HFFc6 (cell line): ENCODE results near the gene BET1L. TPM values are rescaled to one million over a fixed set of nuclear protein-coding genes. Genes with fewer than 3 reads are reported as not detected.
"Not testable (repeated sequence)": the region's sequence is repeated elsewhere in the genome, so short reads cannot be mapped to it uniquely, and the experiment has no call there.

Experiments used
- DNase-seq: peaks from one replicate; pipeline ENCODE4 v3.0.0-alpha.2; 2018
- H3K27ac Mint-ChIP-seq: 2 replicates; pipeline ENCODE4 v1.8.0; 2020; ENCODE audit warnings: mild to moderate bottlenecking, mixed read lengths
- H3K27me3 Mint-ChIP-seq: 2 replicates; pipeline ENCODE4 v1.8.0; 2021; ENCODE audit warnings: mild to moderate bottlenecking, moderate library complexity, mixed read lengths; ENCODE audit not compliant: insufficient read depth
- H3K36me3 Mint-ChIP-seq: 2 replicates; pipeline ENCODE4 v1.8.0; 2021; ENCODE audit warnings: low read depth, mixed read lengths
- H3K4me1 Mint-ChIP-seq: 2 replicates; pipeline ENCODE4 v1.8.0; 2020; ENCODE audit warnings: low read depth, mixed read lengths
- H3K4me3 Mint-ChIP-seq: 2 replicates; pipeline ENCODE4 v1.8.0; 2020; ENCODE audit warnings: mild to moderate bottlenecking, moderate library complexity, mixed read lengths
- H3K9me3 Mint-ChIP-seq: 2 replicates; pipeline ENCODE4 v1.8.0; 2020; ENCODE audit warnings: mild to moderate bottlenecking, mixed read lengths
- CTCF ChIP-seq: fragments of 200-600 bp; sonication (generic); IDR thresholded peaks from 2 replicates; pipeline ENCODE4 v1.5.0; 2021; ENCODE audit warnings: antibody characterized with exemption, mild to moderate bottlenecking
- total RNA-seq, 6 experiments: library from RNA; stranded (reverse); fragmentation: NEBNext Ultra II Directional; extraction: Animal tissue kit (Norgen Biotek cat#: 25700); gene quantifications; 2 replicates in 1 of 6; 3 replicates in 5 of 6; pipeline ENCODE4 v1.2.3, GENCODE V29; 2021

The BET1L gene
- total RNA-seq, 6 experiments from 2014 or later: 63.5 to 76.9 (median 67.2) TPM

GRCh38 chr11:221998-222789 is 15.0 kb upstream of the BET1L start:
- H3K27ac Mint-ChIP-seq: no peak overlapping the region
- H3K36me3 Mint-ChIP-seq: peaks cover 5% of the 10 kb centered on the region
- no peak for DNase-seq
- H3K4me1 Mint-ChIP-seq: peaks cover 9% of the 10 kb centered on the region
- no peak overlapping the region for H3K4me3 Mint-ChIP-seq
- H3K9me3 Mint-ChIP-seq: no peaks in the 10 kb centered on the region
- peaks cover 4% of the 10 kb centered on the region for H3K27me3 Mint-ChIP-seq
- TF ChIP-seq CTCF: no peak

- peaks cover 5% of the 10 kb centered on the region for H3K27me3 Mint-ChIP-seq
Measured at GRCh38 chr11:221539-221938, 14.3 kb upstream of the BET1L start.

GRCh38 chr11:220641-221215 is 13.5 kb upstream of the BET1L start:
- H3K36me3 Mint-ChIP-seq, H3K27ac Mint-ChIP-seq, H3K4me3 Mint-ChIP-seq, DNase-seq, H3K27me3 Mint-ChIP-seq, H3K4me1 Mint-ChIP-seq, H3K9me3 Mint-ChIP-seq: not testable (repeated sequence)

More at GRCh38 chr11:221539-221938, 14.3 kb upstream of the BET1L start:
- peaks cover 5% of the 10 kb centered on the region for H3K36me3 Mint-ChIP-seq
- no peak for TF ChIP-seq CTCF
- H3K4me3 Mint-ChIP-seq: no peak overlapping the region
- no peak overlapping the region for H3K27ac Mint-ChIP-seq
- no peak for DNase-seq
- peaks cover 9% of the 10 kb centered on the region for H3K4me1 Mint-ChIP-seq
- H3K9me3 Mint-ChIP-seq: no peaks in the 10 kb centered on the region

- no peak overlapping the region for H3K4me3 Mint-ChIP-seq
- no peak for DNase-seq
- peaks cover 5% of the 10 kb centered on the region for H3K36me3 Mint-ChIP-seq
- H3K4me1 Mint-ChIP-seq: no peaks in the 10 kb centered on the region; the same call in 1 of the 2 replicates
- no peak overlapping the region for H3K27ac Mint-ChIP-seq
- H3K27me3 Mint-ChIP-seq: peaks cover 5% of the 10 kb centered on the region; the same call in 1 of the 2 replicates
- TF ChIP-seq CTCF: no peak
- no peaks in the 10 kb centered on the region for H3K9me3 Mint-ChIP-seq
Measured at GRCh38 chr11:218815-219593, 11.8 kb upstream of the BET1L start.

- Mint-ChIP-seq H3K36me3 (peaks cover 10% of the 10 kb centered on the region), H3K4me3 (no peak overlapping the region), H3K27me3 (peaks cover 5% of the 10 kb centered on the region; the same call in 1 of the 2 replicates), H3K27ac (0 out of 2 replicates have a peak overlapping the region, but pooled peaks have one; percentile 4), H3K9me3 (no peaks in the 10 kb centered on the region), H3K4me1 (no peaks in the 10 kb centered on the region; the same call in 1 of the 2 replicates)
- no peak for DNase-seq
- no peak for TF ChIP-seq CTCF
Measured at GRCh38 chr11:217704-218103, 10.5 kb upstream of the BET1L start.
